Bronchial epithelial cell (primary cell): ENCODE data around the gene ITPKC. TPM values are rescaled to one million over a fixed set of nuclear protein-coding genes. Genes with fewer than 3 reads are reported as not detected.

ENCODE experiments used
- DNase-seq: peaks from one replicate; pipeline ENCODE4 v3.0.0-alpha.2; 2010; ENCODE audit warnings: low read depth
- FAIRE-seq: peaks from 2 replicates; lab custom pipeline; 2011; peaks lifted over from hg19 to GRCh38; lab: Jason Lieb, UNC
- H3K27me3 ChIP-seq: 2 replicates; pipeline ENCODE4 v1.5.1; 2011; ENCODE audit warnings: low read length; ENCODE audit not compliant: control insufficient read depth, insufficient read depth
- H3K36me3 ChIP-seq: 2 replicates; pipeline ENCODE4 v1.5.1; 2011; ENCODE audit warnings: low read length; ENCODE audit not compliant: control insufficient read depth, insufficient read depth
- H3K4me3 ChIP-seq: 2 replicates; pipeline ENCODE4 v1.5.1; 2011; ENCODE audit warnings: mild to moderate bottlenecking, low read depth, low read length, control low read depth
- total RNA-seq: library from RNA; depleted of rRNA; stranded (reverse); fragments of >200 nt; gene quantifications from 2 replicates; pipeline ENCODE4 v1.2.1, GENCODE V29; 2014
- TF ChIP-seq, protein P1 (sequence below): IDR thresholded peaks from 2 replicates; pipeline ENCODE4 v1.5.1; 2011; ENCODE audit warnings: mild to moderate bottlenecking, moderate library complexity, low read length, control low read depth, inconsistent platforms; ENCODE audit not compliant: insufficient read depth, severe bottlenecking

Gene ITPKC
- total RNA-seq, 1 donor from 2014 or later, result 26.9 TPM

GRCh38 chr19:40690050-40690692 is 26.7 kb upstream of the ITPKC start, which contains the start of gene NUMBL:
Gene NUMBL, minus strand, starts transcription at chr19:40690651. Its CDS starts 168 bp downstream, at chr19:40690483.
- TF ChIP-seq, protein P1, sequence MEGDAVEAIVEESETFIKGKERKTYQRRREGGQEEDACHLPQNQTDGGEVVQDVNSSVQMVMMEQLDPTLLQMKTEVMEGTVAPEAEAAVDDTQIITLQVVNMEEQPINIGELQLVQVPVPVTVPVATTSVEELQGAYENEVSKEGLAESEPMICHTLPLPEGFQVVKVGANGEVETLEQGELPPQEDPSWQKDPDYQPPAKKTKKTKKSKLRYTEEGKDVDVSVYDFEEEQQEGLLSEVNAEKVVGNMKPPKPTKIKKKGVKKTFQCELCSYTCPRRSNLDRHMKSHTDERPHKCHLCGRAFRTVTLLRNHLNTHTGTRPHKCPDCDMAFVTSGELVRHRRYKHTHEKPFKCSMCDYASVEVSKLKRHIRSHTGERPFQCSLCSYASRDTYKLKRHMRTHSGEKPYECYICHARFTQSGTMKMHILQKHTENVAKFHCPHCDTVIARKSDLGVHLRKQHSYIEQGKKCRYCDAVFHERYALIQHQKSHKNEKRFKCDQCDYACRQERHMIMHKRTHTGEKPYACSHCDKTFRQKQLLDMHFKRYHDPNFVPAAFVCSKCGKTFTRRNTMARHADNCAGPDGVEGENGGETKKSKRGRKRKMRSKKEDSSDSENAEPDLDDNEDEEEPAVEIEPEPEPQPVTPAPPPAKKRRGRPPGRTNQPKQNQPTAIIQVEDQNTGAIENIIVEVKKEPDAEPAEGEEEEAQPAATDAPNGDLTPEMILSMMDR, result no peak
- no peak for FAIRE-seq

GRCh38 chr19:40690693-40691420 is 26.1 kb upstream of the ITPKC start:
- Histone ChIP-seq H3K27me3 (no peaks in the 10 kb centered on the region), H3K4me3 (peak overlapping the region; percentile 56), H3K36me3 (peaks cover 15% of the 10 kb centered on the region)
- TF ChIP-seq, protein P1, result no peak
- FAIRE-seq (no peak), DNase-seq (peak; percentile 62)

More at GRCh38 chr19:40690050-40690692, 26.7 kb upstream of the ITPKC start, which contains the start of gene NUMBL:
- H3K27me3 ChIP-seq, result no peaks in the 10 kb centered on the region
- H3K4me3 ChIP-seq, result peak within 1 kb of the TSS; percentile 56
- H3K36me3 ChIP-seq, result peaks cover 12% of the 10 kb centered on the region
- DNase-seq, result no peak

DNA sequence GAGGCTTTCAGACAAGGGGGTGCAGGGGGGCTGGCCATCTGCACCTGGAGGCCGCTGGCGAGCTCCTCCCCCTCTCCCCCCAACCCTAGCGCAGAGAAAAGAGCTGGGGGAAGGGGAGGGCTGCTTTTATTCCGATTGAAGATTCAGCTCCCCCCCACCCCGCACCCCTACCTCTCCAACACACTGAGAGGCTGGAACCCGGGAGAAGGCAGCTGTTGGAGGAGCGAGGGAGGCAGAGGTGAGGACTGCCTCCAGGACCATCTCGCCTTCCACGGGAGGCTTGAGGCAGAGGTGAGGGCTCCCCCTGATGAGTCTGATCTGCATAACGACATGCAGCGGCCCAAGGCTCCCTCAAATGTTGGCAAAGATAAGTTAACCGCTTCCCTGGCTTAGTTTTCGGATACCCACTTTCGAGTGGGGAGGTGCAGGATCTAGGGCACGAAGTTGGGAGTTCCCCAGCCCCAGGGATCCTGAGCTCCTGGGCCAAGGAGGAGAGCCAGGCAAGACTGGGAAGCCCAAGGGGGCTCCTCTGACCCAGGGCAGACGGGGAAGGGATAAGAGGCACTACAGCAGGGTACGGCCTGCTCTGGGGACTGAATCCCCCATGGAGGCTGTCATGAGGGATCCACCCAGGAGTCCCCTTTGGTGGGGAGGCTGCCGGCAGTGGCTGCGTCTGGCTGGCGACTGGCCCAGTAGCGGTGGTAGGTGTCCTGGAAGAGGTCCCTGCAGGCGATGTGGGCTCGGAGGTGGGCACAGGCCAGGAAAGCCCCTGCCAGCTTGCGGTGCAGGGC is 25.3 kb upstream of the ITPKC start:
- peaks cover 12% of the 10 kb centered on the region for H3K36me3 ChIP-seq
- no peak for DNase-seq
- H3K4me3 ChIP-seq, result no peak overlapping the region
- no peak for FAIRE-seq
- no peaks in the 10 kb centered on the region for H3K27me3 ChIP-seq
- TF ChIP-seq, protein P1, result no peak

- DNase-seq, result no peak
- Histone ChIP-seq H3K36me3 (peaks cover 10% of the 10 kb centered on the region), H3K4me3 (no peak overlapping the region), H3K27me3 (no peaks in the 10 kb centered on the region)
- no peak for FAIRE-seq
- TF ChIP-seq, protein P1, result no peak
Measured at GRCh38 chr19:40692212-40692551, 24.7 kb upstream of the ITPKC start.

GRCh38 chr19:40693150-40693788 is 23.6 kb upstream of the ITPKC start:
- FAIRE-seq, result no peak
- H3K36me3 ChIP-seq, result peaks cover 10% of the 10 kb centered on the region
- no peak overlapping the region for H3K4me3 ChIP-seq
- H3K27me3 ChIP-seq, result no peaks in the 10 kb centered on the region
- DNase-seq, result no peak
- TF ChIP-seq, protein P1, result no peak
